ENCODE data around the gene RASSF6.
"Not testable (repeated sequence)": the region's sequence is repeated elsewhere in the genome, so short reads cannot be mapped to it uniquely, and the experiment has no call there.

RASSF6 gene, protein sequence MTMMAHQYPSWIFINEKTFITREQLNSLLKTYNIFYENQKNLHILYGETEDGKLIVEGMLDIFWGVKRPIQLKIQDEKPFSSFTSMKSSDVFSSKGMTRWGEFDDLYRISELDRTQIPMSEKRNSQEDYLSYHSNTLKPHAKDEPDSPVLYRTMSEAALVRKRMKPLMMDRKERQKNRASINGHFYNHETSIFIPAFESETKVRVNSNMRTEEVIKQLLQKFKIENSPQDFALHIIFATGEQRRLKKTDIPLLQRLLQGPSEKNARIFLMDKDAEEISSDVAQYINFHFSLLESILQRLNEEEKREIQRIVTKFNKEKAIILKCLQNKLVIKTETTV
- 0 reads per million in 4 experiments for total RNA-seq

DNA sequence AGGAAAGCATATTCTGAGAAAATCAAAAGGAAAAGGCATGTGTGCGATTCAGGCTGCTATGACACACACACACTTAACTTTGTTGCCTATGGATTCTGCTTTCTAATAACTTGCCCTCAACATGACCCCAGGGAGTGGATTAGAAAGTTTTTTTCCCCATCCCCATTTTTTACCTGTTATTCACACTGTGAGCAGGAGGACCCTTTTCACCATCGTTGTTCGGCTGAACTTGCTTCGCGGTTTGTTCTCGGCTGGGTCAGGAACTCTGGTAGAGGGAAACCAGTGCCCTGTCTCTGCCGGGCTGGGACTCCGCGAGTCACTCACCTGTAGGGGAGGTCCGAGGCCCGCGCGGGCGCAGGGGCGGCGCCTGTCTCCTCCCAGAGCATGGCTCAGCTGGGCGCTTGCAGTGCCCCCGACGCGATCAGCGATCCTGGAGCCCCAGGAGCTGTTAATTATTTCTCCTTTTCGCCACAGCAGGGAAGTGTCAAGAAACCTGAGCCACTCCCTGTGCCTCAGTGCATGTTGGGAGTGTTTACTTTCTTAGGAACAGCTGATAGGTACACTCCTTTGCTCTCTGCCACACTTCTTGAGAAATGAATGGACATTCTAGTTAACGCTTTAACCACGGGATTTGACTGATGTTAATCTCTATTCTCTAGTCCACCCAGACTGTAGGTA, at the start of gene RASSF6:
Gene RASSF6, minus strand, starts transcription at position 322 of the 678 bp plus-strand sequence. CDS start 8,641 bp downstream, outside the sequence.
- DNase-seq = no peak

DNA sequence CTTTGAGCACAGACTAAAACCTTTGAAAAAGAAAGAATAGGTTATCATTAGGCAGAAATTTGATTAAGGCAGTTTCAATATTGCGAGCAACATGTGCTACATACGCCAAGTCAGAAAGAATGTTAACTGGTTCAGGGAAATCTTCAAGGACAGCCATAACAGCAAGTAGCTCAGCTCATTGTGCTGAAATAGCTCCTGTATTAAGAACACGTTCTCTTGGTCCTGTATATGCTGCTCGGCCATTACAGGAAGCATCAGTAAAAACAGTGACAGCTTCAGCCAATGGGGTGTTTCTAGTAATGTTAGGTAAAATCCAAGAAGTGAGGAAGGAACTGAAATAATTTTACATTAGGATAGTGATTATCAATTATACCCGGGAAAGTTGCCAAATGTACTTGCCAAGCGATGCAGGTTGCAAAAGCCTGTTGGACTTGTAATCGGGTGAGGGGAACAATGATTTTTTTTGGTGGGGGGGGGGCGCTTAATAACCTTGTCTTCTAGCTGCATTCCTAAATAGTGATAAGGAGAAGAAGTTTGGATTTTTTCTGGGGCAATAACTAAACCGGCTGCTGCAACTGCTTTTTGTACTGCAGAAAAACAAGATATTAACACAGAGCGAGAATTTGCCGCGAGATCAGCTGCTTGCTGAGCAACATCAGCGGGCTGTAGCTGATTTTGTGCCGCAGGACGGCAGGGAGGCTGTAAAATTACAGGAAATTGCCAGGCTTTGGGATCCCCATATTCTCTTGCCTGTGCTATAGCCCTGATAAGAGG, 49.4 kb upstream of the RASSF6 start:
- no peak for DNase-seq

DNA sequence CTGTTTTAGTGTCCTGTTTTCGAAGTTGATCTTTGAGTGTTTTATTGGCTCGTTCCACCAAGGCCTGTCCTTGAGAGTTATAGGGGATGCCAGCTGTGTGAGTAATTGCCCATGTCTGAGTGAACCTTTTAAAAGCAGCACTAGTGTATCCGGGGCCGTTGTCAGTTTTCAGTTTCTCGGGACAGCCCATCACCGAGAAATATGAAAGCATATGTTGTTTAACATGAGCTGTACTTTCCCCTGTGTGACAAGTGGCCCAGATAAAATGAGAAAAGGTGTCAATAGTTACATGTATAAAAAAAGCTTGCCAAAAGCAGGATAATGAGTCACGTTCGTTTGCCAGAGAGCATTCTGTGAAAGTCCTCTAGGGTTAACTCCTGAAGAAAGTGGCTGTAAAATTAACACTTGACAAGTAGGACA, 48.6 kb upstream of the RASSF6 start:
- no peak for DNase-seq

DNA sequence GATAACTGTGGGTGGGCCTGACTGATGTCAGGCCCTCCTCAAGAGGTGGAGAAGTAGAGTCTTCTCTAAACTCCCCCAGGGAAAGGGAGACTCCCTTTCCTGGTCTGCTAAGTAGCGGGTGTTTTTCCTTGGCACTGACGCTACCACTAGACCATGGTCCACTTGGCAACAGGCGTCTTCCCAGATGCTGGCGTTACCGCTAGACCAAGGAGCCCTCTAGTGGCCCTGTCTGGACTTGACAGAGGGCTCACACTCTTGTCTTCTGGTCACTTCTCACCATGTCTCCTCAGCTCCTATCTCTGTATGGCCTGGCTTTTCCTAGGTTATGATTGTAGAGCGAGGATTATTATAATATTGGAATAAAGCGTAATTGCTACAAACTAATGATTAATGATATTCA, 45.7 kb upstream of the RASSF6 start:
- DNase-seq = not testable (repeated sequence)

DNA sequence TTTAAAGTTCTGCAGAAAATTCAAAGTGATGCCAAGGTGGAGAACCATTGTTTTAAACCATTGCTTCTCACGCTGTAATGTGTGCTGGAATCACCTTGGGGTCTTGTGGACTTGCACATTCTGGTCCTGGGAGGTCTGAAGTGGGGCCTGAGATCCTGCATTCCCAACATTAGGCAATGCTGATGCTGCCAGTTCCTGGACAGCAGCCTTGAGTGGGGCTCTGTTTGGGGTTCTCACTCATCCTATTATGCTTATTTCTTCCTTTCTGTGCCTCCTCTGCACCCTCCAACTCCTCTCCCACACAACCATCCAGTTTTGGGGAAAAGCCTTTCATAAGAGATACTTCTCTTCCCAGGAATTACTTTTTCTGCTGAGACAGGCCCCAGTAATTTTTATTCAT, 44.2 kb upstream of the RASSF6 start:
- no peak for DNase-seq

DNA sequence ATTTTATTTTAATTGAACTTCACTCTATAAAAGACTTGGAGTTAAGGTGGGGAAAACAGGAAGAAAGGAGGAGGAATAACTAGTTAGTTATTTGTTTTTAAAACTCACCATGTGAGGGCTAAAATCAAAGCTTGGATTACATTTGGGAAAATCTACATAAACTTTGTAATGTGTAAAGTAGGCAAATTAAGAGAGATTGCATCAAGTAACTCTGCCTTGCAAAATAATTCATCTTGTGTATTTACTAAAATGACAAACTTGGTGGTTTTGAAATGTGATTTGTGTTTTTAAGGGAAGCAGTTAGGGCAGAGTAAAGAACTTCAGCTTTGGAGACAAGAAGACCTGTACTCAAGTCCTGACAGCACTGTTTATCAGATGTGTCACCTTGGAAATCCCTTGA, 43.3 kb upstream of the RASSF6 start:
- no peak for DNase-seq

DNA sequence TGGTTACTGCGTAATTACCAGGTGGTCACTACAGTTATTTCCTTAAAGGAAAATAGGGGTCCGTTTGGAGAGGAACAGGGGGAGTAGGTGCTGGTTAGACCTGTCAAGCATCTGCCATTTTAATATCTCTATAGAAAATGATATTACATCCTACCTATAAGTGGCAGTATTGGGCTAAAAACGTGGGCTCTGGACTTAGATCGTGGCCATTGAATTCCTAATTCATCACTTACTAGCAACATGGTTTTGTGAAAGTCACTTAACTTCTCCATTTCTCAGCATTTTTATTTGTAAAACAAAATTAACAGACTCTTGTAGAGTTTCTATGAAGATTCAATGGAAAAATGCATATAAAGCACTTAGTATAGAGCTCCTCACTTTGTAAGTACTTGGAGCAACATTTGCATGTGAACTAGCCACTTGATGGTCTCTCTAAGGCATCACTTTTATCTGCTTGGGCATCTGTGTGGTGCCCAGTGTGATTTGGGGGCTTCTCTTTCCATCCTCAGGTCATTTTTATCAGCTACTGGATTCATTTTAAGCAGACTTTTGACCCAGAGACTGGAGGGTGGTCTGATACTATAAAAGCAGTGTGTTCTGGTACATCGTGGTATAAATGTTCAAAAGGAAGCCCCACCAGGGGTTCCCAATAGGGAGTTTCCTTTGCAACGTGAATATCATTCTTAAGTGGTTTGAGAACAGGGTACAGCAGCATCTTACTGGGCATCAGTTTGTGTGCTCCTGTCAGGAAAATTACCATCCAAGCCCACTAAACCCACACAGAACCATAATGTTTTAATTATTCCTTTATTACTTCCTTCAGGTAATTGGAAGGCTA, 42.7 kb upstream of the RASSF6 start:
- DNase-seq = no peak

DNA sequence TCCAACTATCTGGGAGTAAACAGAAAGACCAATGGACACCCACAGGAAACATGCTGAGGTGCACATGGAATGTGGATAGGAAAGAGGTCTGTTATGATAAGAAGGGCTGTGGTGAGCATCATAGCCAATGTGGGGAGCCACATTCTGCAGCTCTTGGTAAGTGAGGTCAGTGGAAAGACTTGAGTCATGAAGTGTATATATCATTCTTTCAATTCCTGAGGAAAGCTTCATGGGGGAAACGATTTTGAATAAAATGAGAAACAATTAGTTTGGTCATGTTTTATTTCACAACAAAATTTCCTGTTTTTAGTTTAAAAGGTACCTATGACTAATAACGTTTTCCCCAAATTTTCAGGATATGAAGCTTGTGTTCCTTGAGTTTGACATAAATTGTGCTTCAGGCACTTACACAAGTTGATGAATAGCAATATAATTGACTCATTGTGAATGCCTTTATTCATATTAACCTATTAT, 41.4 kb upstream of the RASSF6 start:
- DNase-seq = no peak

DNA sequence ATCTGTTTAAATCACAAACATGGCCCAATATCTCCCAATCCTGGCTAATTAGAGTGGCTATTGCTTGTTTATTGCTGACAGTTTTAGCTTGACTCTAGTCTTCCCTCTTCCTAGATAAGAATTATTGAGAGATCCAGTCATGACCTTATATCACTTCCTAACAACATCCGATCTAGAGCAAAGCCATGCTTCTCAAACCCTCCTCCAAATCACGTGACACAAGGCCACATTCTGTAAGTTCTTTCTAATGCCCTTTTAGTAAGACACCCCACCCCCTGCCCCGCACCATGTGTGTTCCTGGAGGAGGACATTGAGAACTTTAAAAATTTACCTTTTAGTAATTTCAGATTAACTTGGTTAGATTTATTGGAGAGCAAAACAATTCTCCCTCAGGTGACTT, 40.6 kb upstream of the RASSF6 start:
- no peak for DNase-seq

DNA sequence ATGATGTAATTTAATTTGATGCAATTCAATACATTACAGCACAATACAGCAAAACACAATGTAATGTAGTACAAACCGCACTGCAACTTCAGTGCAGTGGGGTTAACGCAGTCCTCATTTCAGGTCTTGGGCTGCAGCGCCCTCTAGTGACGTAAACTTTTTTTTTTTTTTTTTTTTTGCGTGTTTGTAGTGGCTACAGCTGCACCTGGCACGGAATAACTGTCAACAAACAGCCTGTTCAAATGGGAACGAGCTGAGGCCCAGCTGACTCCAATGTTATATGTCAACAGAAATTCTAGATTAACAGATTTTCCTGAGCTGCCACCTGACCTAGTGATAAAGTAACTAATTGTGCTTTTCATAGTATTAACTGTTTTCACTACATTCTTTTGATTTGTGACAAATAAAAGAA, 33.5 kb upstream of the RASSF6 start:
- no peak for DNase-seq

DNA sequence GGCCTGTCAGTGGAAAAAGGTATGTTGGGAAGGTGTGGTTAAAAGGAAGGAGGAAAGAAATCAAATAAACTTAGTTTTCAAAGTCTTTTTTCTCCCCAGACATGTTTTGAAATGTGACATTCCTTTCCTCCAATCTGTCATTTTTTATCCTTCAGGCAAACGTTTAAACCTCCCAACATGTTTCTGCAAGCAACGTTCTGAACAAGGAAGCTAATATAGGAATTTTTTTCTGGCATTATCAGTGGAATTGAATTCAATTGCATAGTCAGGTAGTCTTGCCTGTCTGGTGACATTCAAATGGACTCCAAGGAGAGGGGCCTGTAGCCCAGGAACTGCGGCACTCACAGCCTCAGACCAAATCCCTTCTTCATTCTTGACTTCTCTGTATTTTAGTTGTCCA, 30.0 kb upstream of the RASSF6 start:
- no peak for DNase-seq

DNA sequence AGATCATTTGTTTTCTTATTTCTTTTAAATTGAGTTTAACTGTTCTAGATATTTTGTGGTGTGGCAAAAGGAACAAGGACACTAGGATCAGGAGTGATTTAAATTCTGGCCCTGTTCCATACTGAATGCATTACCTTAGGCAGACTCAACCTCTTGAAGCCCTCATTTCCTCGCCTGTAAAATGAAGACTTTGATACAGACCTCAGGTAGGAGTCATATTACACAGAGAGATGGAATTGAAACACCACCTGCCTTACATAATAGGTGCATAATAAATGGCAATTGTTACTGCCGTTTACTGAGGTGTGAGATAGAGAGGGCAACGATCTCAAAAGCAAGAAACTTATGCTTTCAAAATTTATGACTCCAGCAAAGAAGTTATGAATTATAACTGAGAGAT, 28.2 kb upstream of the RASSF6 start:
- DNase-seq = no peak

DNA sequence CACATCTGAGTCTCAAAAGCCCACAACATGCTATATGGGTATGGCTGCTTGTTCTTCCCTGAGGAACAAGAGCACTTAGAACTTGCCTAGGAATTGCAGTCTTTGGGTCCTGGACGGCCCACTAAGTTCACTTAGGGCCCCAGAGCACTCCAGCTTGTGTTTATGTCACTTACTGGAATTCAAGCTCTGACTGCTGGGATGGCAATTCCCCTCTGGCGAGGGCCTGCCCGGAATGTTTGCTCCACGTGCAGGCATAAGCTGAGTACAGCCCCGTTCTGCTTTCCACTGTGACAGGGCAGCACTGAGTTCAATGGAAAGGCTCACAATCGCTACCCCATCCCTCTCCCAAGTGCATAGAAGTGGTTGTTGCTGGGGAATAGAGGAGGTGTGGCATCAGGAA, 25.9 kb upstream of the RASSF6 start:
- DNase-seq = no peak

DNA sequence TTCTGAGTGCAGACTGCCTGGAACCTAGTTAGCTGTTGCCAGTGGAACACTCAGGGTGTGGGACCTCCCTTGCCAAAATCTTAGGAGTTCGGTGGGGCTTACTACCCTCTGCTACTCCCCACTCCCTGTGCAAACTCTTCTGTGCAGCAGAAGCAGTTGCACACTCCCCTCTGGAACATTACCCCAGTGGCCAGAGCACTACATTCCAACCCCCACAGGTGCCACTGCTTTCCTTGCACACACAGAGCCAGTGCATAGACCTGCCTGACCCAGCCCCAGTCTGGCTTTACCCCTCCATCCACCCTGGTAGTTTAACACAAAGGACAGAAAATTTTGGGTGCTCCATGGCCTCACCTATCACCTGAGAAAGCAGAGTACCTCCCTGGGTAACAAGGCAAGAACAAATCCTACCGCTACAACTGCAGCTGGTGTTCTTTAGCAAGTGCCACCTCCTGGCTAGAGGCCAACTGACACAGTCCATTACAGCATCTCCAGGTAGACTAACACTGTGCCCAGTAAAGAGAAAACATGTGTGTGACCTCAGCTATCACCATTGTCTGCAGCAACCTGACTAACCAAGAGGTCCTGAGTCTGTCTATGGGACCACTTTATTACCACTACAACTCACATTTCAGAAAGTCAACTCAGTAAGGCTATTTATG, 11.5 kb upstream of the RASSF6 start:
- DNase-seq = no peak

DNA sequence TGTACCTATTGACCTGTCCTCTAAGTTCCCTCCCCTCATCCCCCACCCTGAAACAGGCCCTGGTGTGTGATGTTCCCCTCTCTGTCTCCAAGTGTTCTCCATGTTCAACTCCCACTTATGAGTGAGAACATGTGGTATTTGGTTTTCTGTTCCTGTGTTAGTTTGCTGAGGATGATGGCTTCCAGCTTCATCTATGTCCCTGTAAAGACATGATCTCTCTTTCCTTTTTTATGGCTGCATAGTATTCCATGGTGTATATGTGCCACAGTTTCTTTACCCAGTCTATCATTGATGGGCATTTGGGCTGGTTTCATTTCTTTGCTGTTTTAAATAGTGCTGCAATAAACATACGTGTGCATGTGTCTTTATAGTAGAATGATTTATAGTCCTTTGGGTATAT, 8.6 kb upstream of the RASSF6 start:
- DNase-seq = not testable (repeated sequence)

DNA sequence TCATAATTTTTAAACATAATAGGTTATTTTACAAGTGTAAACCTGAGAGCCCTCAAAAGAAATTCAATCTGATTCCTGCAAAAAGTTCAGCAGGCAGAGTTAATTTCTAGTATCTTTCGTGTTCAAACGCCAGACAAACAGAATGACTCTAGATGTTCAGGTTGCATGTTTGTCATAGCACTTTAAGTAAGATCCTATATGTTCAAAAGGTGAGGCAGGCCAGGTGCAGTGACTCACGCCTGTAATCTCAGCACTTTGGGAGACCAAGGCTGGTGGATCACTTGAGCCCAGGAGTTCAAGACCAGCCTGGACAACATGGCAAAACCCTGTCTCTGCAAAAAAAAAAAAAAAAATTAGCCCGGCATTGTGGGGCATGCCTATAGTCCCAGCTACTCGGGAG, 1.1 kb upstream of the RASSF6 start:
- DNase-seq = no peak

DNA sequence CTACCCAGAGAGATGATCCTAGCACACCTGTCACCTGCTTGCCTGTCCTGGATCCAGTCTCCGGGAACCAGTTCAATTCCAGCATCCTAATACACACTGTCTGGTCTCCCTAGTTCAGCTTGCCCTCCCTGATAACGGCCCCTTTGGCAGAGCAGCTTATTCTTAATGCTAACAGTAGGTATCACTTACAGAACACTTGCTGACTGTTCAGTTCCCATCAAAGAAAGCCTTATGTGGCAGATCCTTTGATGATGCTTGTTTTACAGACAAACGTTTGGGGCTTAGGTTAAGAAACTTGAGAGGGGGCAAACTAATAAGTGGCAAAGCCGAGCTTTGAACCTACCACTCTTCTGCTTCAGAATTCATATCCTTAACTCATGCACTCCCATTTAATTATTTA, 890 bp downstream of the RASSF6 start:
- no peak for DNase-seq

DNA sequence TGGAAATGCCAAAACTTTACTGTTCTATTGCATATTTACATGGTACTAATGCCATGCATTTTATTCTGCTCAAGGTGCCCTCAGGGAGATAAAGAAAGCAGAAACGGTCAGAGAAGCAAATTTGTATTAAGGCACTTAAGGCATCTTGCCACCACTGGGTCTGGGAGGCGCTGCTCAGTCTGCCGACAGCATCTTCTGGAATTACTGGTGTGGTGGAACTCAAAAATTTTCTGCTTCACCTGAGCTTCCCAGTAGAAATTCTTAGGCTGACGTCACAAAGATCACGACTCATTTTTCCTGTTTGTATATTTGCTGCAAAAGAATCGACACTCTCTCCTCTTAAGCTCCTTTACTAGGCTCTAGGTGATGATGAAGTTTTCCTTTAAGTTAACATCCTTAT, 3.0 kb downstream of the RASSF6 start:
- DNase-seq = no peak

DNA sequence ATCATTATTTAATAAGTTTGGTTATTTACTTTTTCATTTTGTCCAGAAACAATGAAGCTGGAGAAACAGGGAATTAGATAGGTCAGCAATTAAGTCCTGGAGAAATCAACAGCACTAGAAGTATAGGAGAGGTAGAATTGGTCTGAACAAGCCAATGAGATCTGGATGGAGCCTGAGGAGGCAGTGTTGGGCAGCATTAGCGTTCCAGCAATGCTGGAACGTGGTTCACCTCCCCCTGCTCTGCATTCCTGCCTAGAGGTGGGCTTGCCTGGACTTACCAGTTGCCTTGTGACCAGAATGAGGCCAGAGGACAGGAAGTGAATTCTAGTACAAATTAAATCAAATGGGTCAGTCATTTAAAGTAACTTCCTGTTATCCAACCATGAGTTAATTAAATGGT, 4.6 kb downstream of the RASSF6 start:
- no peak for DNase-seq

DNA sequence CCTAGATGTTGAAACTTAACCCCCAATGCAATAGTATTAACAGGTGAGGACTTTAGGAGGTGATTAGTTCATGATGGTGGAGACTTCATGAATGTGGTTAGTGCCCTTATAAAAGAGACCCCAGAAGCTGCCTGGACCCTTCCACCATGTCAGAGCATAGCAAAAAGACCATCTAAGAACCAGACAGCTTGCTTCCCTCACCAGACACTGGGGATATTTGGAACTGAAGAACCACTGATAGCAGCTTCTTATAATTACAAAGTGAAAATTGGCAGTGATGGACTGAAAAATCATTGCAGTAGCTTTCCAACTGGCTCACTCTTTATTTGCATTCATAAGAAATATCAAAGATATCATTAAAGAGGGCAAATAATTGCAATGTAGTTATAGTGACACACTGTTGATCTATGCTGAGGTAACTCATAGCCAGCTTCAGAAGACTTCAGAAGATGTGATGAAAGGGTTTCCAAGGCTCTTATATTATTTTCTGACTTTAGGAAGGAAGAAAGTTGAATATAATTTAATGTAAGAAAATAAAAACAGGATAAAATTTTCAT, 5.8 kb downstream of the RASSF6 start:
- DNase-seq = no peak

DNA sequence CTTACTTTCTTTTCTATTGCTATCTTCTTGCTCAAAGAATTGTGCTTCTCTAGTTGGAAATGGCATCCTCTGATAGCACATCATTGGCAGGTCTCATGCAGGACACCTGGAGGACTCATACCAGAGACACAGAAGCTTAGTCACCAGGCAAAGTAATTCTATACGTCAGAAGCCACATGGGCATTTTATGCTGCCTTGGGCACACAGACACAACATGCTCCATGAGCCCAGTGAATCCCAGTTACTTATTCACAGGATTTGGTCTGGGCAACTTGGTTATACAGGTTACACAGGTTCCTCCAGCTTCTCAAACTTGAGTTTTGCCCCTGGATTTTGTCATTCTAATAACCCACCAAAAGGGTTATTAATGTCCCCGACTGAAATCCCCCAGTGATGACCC, 7.1 kb downstream of the RASSF6 start:
- DNase-seq = no peak

DNA sequence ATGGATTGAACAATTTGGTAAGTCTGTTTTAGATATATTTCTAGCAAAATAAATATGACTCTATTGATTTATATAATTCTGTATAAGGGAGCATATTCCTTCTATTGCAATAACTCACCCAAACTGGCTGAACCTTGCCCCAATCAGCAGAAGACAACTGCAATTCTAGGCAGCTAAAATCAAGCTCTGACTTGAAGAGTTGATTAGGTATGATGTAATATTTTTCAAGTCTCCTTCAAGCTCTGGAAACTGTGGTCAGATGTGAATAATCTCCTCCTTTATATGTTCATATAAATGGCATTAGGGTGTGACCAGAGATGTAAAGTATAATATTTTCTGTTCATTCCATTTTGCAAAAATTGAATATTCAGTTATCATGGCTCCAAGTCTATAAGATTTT, 8.2 kb downstream of the RASSF6 start:
- DNase-seq = no peak

Data from effector CD8-positive, alpha-beta T cell (primary cell).